Mucosa of descending colon (tissue), 3 donors: Measurements from ENCODE around the gene PSTPIP1. TPM values are rescaled to one million over a fixed set of nuclear protein-coding genes. Genes with fewer than 3 reads are reported as not detected.

Experiments used
- ATAC-seq: fragments of 200-7000 bp; cut with Tn5 transposase; one replicate; pipeline ENCODE4 v1.9.1; 2020; ENCODE audit warnings: mild to moderate bottlenecking, moderate library complexity
- DNase-seq, 3 donors: peaks; one replicate each; pipeline ENCODE4 v3.0.0-alpha.2; 2020
- H3K36me3 ChIP-seq: fragments of 200-600 bp; one replicate; pipeline ENCODE4 v1.8.0; 2021; ENCODE audit warnings: low read depth, mild to moderate bottlenecking
- H3K4me1 ChIP-seq: fragments of 200-600 bp; one replicate; pipeline ENCODE4 v1.8.0; 2021; ENCODE audit warnings: low read depth, mild to moderate bottlenecking
- H3K4me3 ChIP-seq: fragments of 200-600 bp; one replicate; pipeline ENCODE4 v1.8.0; 2021; ENCODE audit warnings: mild to moderate bottlenecking
- H3K9me3 ChIP-seq: fragments of 200-600 bp; one replicate; pipeline ENCODE4 v1.8.0; 2021; ENCODE audit warnings: mild to moderate bottlenecking
- CTCF ChIP-seq: fragments of 200-600 bp; IDR thresholded peaks from one replicate; pipeline ENCODE4 v1.8.0; 2022; ENCODE audit warnings: antibody characterized with exemption, mild to moderate bottlenecking
- intact Hi-C, 2 donors: fragments of 100-400 bp; cut with DNase I in 1 of 2; cut with micrococcal nuclease in 1 of 2; formaldehyde crosslinking; loops; one replicate each; pipeline versions ENCODE4 v1.11.0 to v1.11.1; 2022; cut with DNase I, micrococcal nuclease
- total RNA-seq, 3 donors: library from RNA; stranded (reverse); fragmentation: NEBNext Ultra II Directional in 2 of 3; extraction: Animal tissue kit (Norgen Biotek cat#: 25700) in 2 of 3; gene quantifications; one replicate each; pipeline versions ENCODE4 v1.2.1 to v1.2.4, GENCODE V29; 2021 to 2023
- donor health status: DM: no; HTN: no; CAD: no; lungs with moderate emphysema.
- donor health status: DM: no; HTN: no; CAD: no.
- donor health status: DM: no; HTN: yes; CAD: no.

PSTPIP1 gene
- total RNA-seq, 3 donors from 2014 or later: 4.4 to 8.2 (median 6.3) TPM

- intact Hi-C loops: no loop called here
- Histone ChIP-seq H3K36me3 (no peaks in the 10 kb centered on the region), H3K9me3 (no peaks in the 10 kb centered on the region), H3K4me1 (peaks cover 28% of the 10 kb centered on the region), H3K4me3 (no peak overlapping the region)
- no peak for DNase-seq
- no peak for ATAC-seq
- TF ChIP-seq CTCF: no peak
Measured at GRCh38 chr15:77057072-77057471, 62.1 kb downstream of the PSTPIP1 start.

GRCh38 chr15:77057685-77058084 lies 62.8 kb downstream of the PSTPIP1 start:
- H3K4me3 ChIP-seq: no peak overlapping the region
- DNase-seq: no peak
- no peaks in the 10 kb centered on the region for H3K36me3 ChIP-seq
- H3K4me1 ChIP-seq: peaks cover 29% of the 10 kb centered on the region
- H3K9me3 ChIP-seq: no peaks in the 10 kb centered on the region
- intact Hi-C loops: no loop called here
- TF ChIP-seq CTCF: no peak
- ATAC-seq: no peak

GRCh38 chr15:77058468-77058867 lies 63.5 kb downstream of the PSTPIP1 start:
- intact Hi-C loops: no loop called here
- Histone ChIP-seq H3K9me3 (no peaks in the 10 kb centered on the region), H3K4me3 (no peak overlapping the region), H3K4me1 (peaks cover 29% of the 10 kb centered on the region), H3K36me3 (no peaks in the 10 kb centered on the region)
- DNase-seq (no peak), ATAC-seq (no peak)
- TF ChIP-seq CTCF: no peak

GRCh38 chr15:77059786-77060361 lies 64.9 kb downstream of the PSTPIP1 start:
- intact Hi-C loops: no loop called here
- ATAC-seq (no peak), DNase-seq (no peak)
- H3K4me1 ChIP-seq: peaks cover 31% of the 10 kb centered on the region
- TF ChIP-seq CTCF: no peak
- H3K9me3 ChIP-seq: no peaks in the 10 kb centered on the region
- H3K36me3 ChIP-seq: no peaks in the 10 kb centered on the region
- no peak overlapping the region for H3K4me3 ChIP-seq

- H3K36me3 ChIP-seq: no peaks in the 10 kb centered on the region
- no peak overlapping the region for H3K4me3 ChIP-seq
- H3K9me3 ChIP-seq: no peaks in the 10 kb centered on the region
- no peak for TF ChIP-seq CTCF
- no peak for DNase-seq
- H3K4me1 ChIP-seq: peaks cover 37% of the 10 kb centered on the region
- intact Hi-C loops: no loop called here
- ATAC-seq: no peak
Measured at GRCh38 chr15:77060546-77060945, 65.6 kb downstream of the PSTPIP1 start.

GRCh38 chr15:77063249-77063648 lies 68.3 kb downstream of the PSTPIP1 start:
- H3K36me3 ChIP-seq: no peaks in the 10 kb centered on the region

More at GRCh38 chr15:77063249-77063648, 68.3 kb downstream of the PSTPIP1 start:
- Histone ChIP-seq H3K9me3 (no peaks in the 10 kb centered on the region), H3K4me1 (peaks cover 54% of the 10 kb centered on the region), H3K4me3 (no peak overlapping the region)
- intact Hi-C loops: no loop called here
- ATAC-seq (no peak), DNase-seq (no peak)
- no peak for TF ChIP-seq CTCF
